Spleen (tissue), 7 donors: ENCODE measurements around the gene MYBPC3.

Experiments
- CTCF ChIP-seq, 11 experiments: fragments of 200-600 bp in 7 of 11; fragments of 450-650 bp in 4 of 11; sonication (generic) in 4 of 11; IDR thresholded peaks in 8 of 11; conservative IDR thresholded peaks in 3 of 11; 1 replicate in 7 of 11; 2 replicates in 4 of 11; pipeline versions ENCODE4 v1.4.0 to v1.8.0; 2016 to 2021; ENCODE audit warnings: antibody characterized with exemption in 11 of 11, inconsistent platforms in 4 of 11, mild to moderate bottlenecking in 1 of 11
- POLR2A ChIP-seq, 3 donors: fragments of 450-650 bp; IDR thresholded peaks; one replicate each; pipeline ENCODE4 v1.5.1; 2017; ENCODE audit warnings: antibody characterized with exemption in 3 of 3, mild to moderate bottlenecking in 1 of 3
- POLR2AphosphoS5 ChIP-seq, 3 donors: sonication (generic); formaldehyde crosslinking; IDR thresholded peaks; one replicate each; pipeline ENCODE4 v1.5.1; 2017; ENCODE audit warnings: antibody characterized with exemption in 3 of 3
- donor health status: DM: no; HTN: no; CAD: no; lungs with moderate emphysema.
- donor health status: DM: no; HTN: no; CAD: no.
- donor health status: DM: no; HTN: no; CAD: no.

GRCh38 chr11:47383071-47383470, 30.6 kb upstream of the MYBPC3 start:
- TF ChIP-seq CTCF (IDR thresholded peaks at IDR 0.05 in 8 of 11, conservative IDR thresholded peaks at IDR 0.05 in 3 of 11), result no peak
- TF ChIP-seq POLR2A (IDR thresholded peaks at IDR 0.05), result no peak
- no peak for TF ChIP-seq POLR2AphosphoS5 (IDR thresholded peaks at IDR 0.05)
